GM23338 (cell line): Measurements from ENCODE around the gene SH3RF3. TPM values are rescaled to one million over a fixed set of nuclear protein-coding genes. Genes with fewer than 3 reads are reported as not detected.

ENCODE experiments used
- ATAC-seq: fragments of 200-7000 bp; cut with Tn5 transposase; 3 replicates; pipeline ENCODE4 v1.9.1; 2020
- DNase-seq: peaks from one replicate; pipeline ENCODE4 v3.0.0-alpha.2; 2015; ENCODE audit warnings: low spot score
- H2AFZ ChIP-seq: fragments of 200-600 bp; sonication (generic); 2 replicates; pipeline ENCODE4 v1.8.0; 2016; ENCODE audit warnings: antibody characterized with exemption, mild to moderate bottlenecking, moderate library complexity
- H3F3A ChIP-seq: fragments of 200-600 bp; sonication (generic); replicated peaks from 2 replicates; pipeline ENCODE4 v1.8.0; 2017; ENCODE audit warnings: antibody characterized with exemption, mixed run types, low read depth
- H3K27ac ChIP-seq: fragments of 200-600 bp; sonication (generic); 2 replicates; pipeline ENCODE4 v1.6.1; 2016; ENCODE audit warnings: low read depth
- H3K27me3 ChIP-seq: fragments of 200-600 bp; sonication (generic); 2 replicates; pipeline ENCODE4 v1.8.0; 2016; ENCODE audit warnings: mild to moderate bottlenecking, mixed run types, moderate library complexity; ENCODE audit not compliant: insufficient read depth
- H3K36me3 ChIP-seq: fragments of 200-600 bp; sonication (generic); 2 replicates; pipeline ENCODE4 v1.8.0; 2016; ENCODE audit warnings: mild to moderate bottlenecking; ENCODE audit not compliant: insufficient read depth
- H3K4me1 ChIP-seq: fragments of 200-600 bp; sonication (generic); 2 replicates; pipeline ENCODE4 v1.8.0; 2016; ENCODE audit warnings: mild to moderate bottlenecking, moderate library complexity; ENCODE audit not compliant: insufficient read depth
- H3K4me2 ChIP-seq: fragments of 200-600 bp; sonication (generic); 2 replicates; pipeline ENCODE4 v1.7.1; 2017; ENCODE audit warnings: mixed run types
- H3K4me3 ChIP-seq: fragments of 200-600 bp; sonication (generic); 2 replicates; pipeline ENCODE4 v1.6.1; 2016; ENCODE audit warnings: mixed run types
- H3K79me2 ChIP-seq: fragments of 200-600 bp; sonication (generic); replicated peaks from 2 replicates; pipeline ENCODE4 v1.8.0; 2017; ENCODE audit warnings: mild to moderate bottlenecking; ENCODE audit not compliant: insufficient read depth
- H3K9me2 ChIP-seq: fragments of 200-600 bp; sonication (generic); 2 replicates; pipeline ENCODE4 v1.8.0; 2017; ENCODE audit not compliant: insufficient read depth
- H4K20me1 ChIP-seq: fragments of 200-600 bp; sonication (generic); replicated peaks from 2 replicates; pipeline ENCODE4 v1.8.0; 2017; ENCODE audit warnings: mild to moderate bottlenecking; ENCODE audit not compliant: insufficient read depth
- H3K27ac Mint-ChIP-seq: 2 replicates; pipeline ENCODE4 v1.8.0; 2020; ENCODE audit warnings: inconsistent platforms, mild to moderate bottlenecking, moderate library complexity, mixed read lengths
- H3K27me3 Mint-ChIP-seq: 3 replicates; pipeline ENCODE4 v1.8.0; 2022; ENCODE audit warnings: low read depth, mild to moderate bottlenecking, moderate library complexity, mixed read lengths, inconsistent platforms; ENCODE audit not compliant: insufficient read depth, poor library complexity
- H3K36me3 Mint-ChIP-seq: 3 replicates; pipeline ENCODE4 v1.8.0; 2021; ENCODE audit warnings: low read depth, mild to moderate bottlenecking, inconsistent platforms, moderate library complexity, mixed read lengths
- H3K4me1 Mint-ChIP-seq: 3 replicates; pipeline ENCODE4 v1.8.0; 2020; ENCODE audit warnings: mild to moderate bottlenecking, inconsistent platforms, mixed read lengths
- H3K4me3 Mint-ChIP-seq: 3 replicates; pipeline ENCODE4 v1.8.0; 2021; ENCODE audit warnings: moderate library complexity, mild to moderate bottlenecking, inconsistent platforms, mixed read lengths
- H3K9me3 Mint-ChIP-seq: 3 replicates; pipeline ENCODE4 v1.8.0; 2020; ENCODE audit warnings: moderate library complexity, mild to moderate bottlenecking, inconsistent platforms, mixed read lengths
- CREB1 ChIP-seq: fragments of 250-450 bp; sonication (Bioruptor Pico); IDR thresholded peaks from 2 replicates; pipeline ENCODE4 v1.5.0; 2020; ENCODE audit warnings: low read depth, mild to moderate bottlenecking, moderate library complexity
- EZH2 ChIP-seq: fragments of 200-600 bp; sonication (generic); IDR thresholded peaks from one replicate; pipeline ENCODE4 v1.8.0; 2017; ENCODE audit warnings: antibody characterized with exemption, mild to moderate bottlenecking, low read depth; ENCODE audit not compliant: unreplicated experiment
- EZH2phosphoT487 ChIP-seq: fragments of 200-600 bp; sonication (generic); IDR thresholded peaks from one replicate; pipeline ENCODE4 v1.8.1; 2018; ENCODE audit warnings: antibody characterized with exemption; ENCODE audit not compliant: unreplicated experiment
- JUNB ChIP-seq: IDR thresholded peaks from one replicate; pipeline ENCODE4 v1.6.1; 2016; ENCODE audit warnings: antibody characterized with exemption; ENCODE audit not compliant: unreplicated experiment
- NANOG ChIP-seq: IDR thresholded peaks from 2 replicates; pipeline ENCODE4 v1.6.1; 2016; ENCODE audit warnings: antibody characterized with exemption, borderline replicate concordance
- STAT1 ChIP-seq: IDR thresholded peaks from one replicate; pipeline ENCODE4 v1.6.1; 2016; ENCODE audit warnings: antibody characterized with exemption; ENCODE audit not compliant: unreplicated experiment
- ZNF114 ChIP-seq: fragments of 250-450 bp; sonication (Bioruptor Pico); IDR thresholded peaks from 2 replicates; pipeline ENCODE4 v1.5.0; 2020; ENCODE audit warnings: mild to moderate bottlenecking, moderate library complexity
- ZNF331 ChIP-seq: fragments of 250-450 bp; sonication (Bioruptor Pico); IDR thresholded peaks from 2 replicates; pipeline ENCODE4 v1.5.0; 2020; ENCODE audit warnings: low read depth, mild to moderate bottlenecking, moderate library complexity
- polyA plus RNA-seq: library from polyadenylated mRNA; unstranded; fragments of >200 nt; fragmentation: Nextera tagmentation; extraction: Ambion mirVana; gene quantifications from 2 replicates; pipeline ENCODE4 v1.2.1, GENCODE V29; 2016
- total RNA-seq: library from RNA; depleted of rRNA; stranded (reverse); fragments of >200 nt; shearing (Covaris generic); gene quantifications from 2 replicates; pipeline ENCODE4 v1.2.3, GENCODE V29; 2014
- TF ChIP-seq, protein P1 (sequence below): fragments of 250-450 bp; sonication (Bioruptor Pico); IDR thresholded peaks from 2 replicates; pipeline ENCODE4 v1.5.0; 2020; ENCODE audit warnings: mild to moderate bottlenecking, moderate library complexity
- TF ChIP-seq, protein P2 (sequence below): IDR thresholded peaks from one replicate; pipeline ENCODE4 v1.6.1; 2018; ENCODE audit warnings: antibody characterized with exemption; ENCODE audit not compliant: unreplicated experiment
- TF ChIP-seq, protein P3 (sequence below): IDR thresholded peaks from 2 replicates; pipeline ENCODE4 v1.6.1; 2016; ENCODE audit warnings: antibody characterized with exemption

The SH3RF3 gene
- total and polyA plus RNA-seq, 2 experiments from 2014 or later: 0.11 to 0.63 TPM

DNA sequence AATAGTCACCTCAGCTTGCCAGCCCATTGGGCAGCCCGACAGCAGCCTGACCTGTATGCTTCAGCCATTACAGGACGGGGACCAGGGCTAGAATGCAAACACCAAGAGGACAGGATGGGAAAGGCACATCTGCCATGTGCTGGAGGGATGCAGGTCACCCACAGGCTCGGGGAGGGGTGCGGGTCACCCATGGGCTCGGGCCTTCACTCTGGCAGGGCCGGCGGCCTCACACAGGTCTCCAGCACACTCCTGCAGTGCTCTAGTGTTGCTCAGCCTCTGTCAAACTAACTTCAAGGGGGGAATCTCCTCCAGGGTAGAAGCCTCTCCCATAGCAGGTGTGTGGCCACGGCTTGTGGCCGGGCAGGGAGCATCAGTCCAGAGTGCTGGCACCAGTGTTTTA is 262.2 kb downstream of the SH3RF3 start:
- Mint-ChIP-seq H3K36me3 (no peaks in the 10 kb centered on the region), H3K4me1 (peaks cover 24% of the 10 kb centered on the region), H3K9me3 (no peaks in the 10 kb centered on the region), H3K27ac (no peak overlapping the region), H3K4me3 (no peak overlapping the region), H3K27me3 (peaks cover 3% of the 10 kb centered on the region)
- no peaks in the 10 kb centered on the region for H3K27me3 ChIP-seq
- no peak overlapping the region for H3K4me3 ChIP-seq
- no peaks in the 10 kb centered on the region for H3K36me3 ChIP-seq
- no peak for ATAC-seq
- DNase-seq: no peak
- no peak for TF ChIP-seq JUNB
- H2AFZ ChIP-seq: no peak overlapping the region
- no peaks in the 10 kb centered on the region for H3K9me2 ChIP-seq
- H3K4me1 ChIP-seq: peaks cover 7% of the 10 kb centered on the region
- H3F3A ChIP-seq: no peaks in the 10 kb centered on the region
- no peak overlapping the region for H3K27ac ChIP-seq
- H4K20me1 ChIP-seq: no peaks in the 10 kb centered on the region
- H3K79me2 ChIP-seq: no peaks in the 10 kb centered on the region
- no peak overlapping the region for H3K4me2 ChIP-seq

DNA sequence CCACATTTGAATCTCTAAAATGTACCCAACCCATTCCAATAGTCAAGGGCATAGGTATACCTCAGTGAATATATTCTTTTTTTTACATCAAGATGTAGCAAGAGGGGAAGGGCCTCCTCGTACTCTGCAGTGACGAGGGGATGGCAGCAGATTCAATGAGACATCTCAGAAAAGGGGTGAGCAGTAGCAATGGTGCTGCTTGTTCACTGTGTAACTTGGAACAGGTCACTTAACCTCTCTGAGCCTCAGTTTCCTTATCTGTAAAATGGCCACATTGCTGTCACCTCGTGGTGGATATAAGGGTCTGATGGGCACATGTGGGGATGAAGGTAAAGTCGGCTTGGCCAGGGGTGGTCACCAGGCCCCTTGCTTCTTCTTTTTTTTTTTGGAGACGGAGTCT is 263.1 kb downstream of the SH3RF3 start:
- Mint-ChIP-seq H3K27me3 (peaks cover 1% of the 10 kb centered on the region), H3K36me3 (no peaks in the 10 kb centered on the region), H3K9me3 (no peaks in the 10 kb centered on the region), H3K4me1 (peaks cover 27% of the 10 kb centered on the region), H3K4me3 (no peak overlapping the region), H3K27ac (no peak overlapping the region)
- Histone ChIP-seq H3F3A (no peaks in the 10 kb centered on the region), H3K27ac (no peak overlapping the region), H3K4me2 (no peak overlapping the region), H3K9me2 (no peaks in the 10 kb centered on the region), H4K20me1 (no peaks in the 10 kb centered on the region), H3K27me3 (no peaks in the 10 kb centered on the region), H3K4me1 (no peaks in the 10 kb centered on the region), H2AFZ (no peak overlapping the region), H3K4me3 (no peak overlapping the region), H3K79me2 (no peaks in the 10 kb centered on the region), H3K36me3 (no peaks in the 10 kb centered on the region)
- DNase-seq (no peak), ATAC-seq (no peak)
- TF ChIP-seq ZNF331: no peak
- TF ChIP-seq JUNB: no peak
- no peak for TF ChIP-seq CREB1
- TF ChIP-seq ZNF114: no peak
- TF ChIP-seq, protein P1, sequence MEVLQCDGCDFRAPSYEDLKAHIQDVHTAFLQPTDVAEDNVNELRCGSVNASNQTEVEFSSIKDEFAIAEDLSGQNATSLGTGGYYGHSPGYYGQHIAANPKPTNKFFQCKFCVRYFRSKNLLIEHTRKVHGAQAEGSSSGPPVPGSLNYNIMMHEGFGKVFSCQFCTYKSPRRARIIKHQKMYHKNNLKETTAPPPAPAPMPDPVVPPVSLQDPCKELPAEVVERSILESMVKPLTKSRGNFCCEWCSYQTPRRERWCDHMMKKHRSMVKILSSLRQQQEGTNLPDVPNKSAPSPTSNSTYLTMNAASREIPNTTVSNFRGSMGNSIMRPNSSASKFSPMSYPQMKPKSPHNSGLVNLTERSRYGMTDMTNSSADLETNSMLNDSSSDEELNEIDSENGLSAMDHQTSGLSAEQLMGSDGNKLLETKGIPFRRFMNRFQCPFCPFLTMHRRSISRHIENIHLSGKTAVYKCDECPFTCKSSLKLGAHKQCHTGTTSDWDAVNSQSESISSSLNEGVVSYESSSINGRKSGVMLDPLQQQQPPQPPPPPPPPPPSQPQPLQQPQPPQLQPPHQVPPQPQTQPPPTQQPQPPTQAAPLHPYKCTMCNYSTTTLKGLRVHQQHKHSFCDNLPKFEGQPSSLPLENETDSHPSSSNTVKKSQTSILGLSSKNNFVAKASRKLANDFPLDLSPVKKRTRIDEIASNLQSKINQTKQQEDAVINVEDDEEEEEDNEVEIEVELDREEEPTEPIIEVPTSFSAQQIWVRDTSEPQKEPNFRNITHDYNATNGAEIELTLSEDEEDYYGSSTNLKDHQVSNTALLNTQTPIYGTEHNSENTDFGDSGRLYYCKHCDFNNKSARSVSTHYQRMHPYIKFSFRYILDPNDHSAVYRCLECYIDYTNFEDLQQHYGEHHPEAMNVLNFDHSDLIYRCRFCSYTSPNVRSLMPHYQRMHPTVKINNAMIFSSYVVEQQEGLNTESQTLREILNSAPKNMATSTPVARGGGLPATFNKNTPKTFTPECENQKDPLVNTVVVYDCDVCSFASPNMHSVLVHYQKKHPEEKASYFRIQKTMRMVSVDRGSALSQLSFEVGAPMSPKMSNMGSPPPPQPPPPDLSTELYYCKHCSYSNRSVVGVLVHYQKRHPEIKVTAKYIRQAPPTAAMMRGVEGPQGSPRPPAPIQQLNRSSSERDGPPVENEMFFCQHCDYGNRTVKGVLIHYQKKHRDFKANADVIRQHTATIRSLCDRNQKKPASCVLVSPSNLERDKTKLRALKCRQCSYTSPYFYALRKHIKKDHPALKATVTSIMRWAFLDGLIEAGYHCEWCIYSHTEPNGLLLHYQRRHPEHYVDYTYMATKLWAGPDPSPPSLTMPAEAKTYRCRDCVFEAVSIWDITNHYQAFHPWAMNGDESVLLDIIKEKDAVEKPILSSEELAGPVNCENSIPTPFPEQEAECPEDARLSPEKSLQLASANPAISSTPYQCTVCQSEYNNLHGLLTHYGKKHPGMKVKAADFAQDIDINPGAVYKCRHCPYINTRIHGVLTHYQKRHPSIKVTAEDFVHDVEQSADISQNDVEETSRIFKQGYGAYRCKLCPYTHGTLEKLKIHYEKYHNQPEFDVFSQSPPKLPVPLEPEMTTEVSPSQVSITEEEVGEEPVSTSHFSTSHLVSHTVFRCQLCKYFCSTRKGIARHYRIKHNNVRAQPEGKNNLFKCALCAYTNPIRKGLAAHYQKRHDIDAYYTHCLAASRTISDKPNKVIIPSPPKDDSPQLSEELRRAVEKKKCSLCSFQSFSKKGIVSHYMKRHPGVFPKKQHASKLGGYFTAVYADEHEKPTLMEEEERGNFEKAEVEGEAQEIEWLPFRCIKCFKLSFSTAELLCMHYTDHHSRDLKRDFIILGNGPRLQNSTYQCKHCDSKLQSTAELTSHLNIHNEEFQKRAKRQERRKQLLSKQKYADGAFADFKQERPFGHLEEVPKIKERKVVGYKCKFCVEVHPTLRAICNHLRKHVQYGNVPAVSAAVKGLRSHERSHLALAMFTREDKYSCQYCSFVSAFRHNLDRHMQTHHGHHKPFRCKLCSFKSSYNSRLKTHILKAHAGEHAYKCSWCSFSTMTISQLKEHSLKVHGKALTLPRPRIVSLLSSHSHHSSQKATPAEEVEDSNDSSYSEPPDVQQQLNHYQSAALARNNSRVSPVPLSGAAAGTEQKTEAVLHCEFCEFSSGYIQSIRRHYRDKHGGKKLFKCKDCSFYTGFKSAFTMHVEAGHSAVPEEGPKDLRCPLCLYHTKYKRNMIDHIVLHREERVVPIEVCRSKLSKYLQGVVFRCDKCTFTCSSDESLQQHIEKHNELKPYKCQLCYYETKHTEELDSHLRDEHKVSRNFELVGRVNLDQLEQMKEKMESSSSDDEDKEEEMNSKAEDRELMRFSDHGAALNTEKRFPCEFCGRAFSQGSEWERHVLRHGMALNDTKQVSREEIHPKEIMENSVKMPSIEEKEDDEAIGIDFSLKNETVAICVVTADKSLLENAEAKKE (CRISPR knock-in tag): no peak
- TF ChIP-seq EZH2phosphoT487: no peak
- no peak for TF ChIP-seq EZH2
- TF ChIP-seq NANOG: no peak
- TF ChIP-seq, protein P2, sequence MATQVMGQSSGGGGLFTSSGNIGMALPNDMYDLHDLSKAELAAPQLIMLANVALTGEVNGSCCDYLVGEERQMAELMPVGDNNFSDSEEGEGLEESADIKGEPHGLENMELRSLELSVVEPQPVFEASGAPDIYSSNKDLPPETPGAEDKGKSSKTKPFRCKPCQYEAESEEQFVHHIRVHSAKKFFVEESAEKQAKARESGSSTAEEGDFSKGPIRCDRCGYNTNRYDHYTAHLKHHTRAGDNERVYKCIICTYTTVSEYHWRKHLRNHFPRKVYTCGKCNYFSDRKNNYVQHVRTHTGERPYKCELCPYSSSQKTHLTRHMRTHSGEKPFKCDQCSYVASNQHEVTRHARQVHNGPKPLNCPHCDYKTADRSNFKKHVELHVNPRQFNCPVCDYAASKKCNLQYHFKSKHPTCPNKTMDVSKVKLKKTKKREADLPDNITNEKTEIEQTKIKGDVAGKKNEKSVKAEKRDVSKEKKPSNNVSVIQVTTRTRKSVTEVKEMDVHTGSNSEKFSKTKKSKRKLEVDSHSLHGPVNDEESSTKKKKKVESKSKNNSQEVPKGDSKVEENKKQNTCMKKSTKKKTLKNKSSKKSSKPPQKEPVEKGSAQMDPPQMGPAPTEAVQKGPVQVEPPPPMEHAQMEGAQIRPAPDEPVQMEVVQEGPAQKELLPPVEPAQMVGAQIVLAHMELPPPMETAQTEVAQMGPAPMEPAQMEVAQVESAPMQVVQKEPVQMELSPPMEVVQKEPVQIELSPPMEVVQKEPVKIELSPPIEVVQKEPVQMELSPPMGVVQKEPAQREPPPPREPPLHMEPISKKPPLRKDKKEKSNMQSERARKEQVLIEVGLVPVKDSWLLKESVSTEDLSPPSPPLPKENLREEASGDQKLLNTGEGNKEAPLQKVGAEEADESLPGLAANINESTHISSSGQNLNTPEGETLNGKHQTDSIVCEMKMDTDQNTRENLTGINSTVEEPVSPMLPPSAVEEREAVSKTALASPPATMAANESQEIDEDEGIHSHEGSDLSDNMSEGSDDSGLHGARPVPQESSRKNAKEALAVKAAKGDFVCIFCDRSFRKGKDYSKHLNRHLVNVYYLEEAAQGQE: no peak
- no peak for TF ChIP-seq STAT1
- TF ChIP-seq, protein P3, sequence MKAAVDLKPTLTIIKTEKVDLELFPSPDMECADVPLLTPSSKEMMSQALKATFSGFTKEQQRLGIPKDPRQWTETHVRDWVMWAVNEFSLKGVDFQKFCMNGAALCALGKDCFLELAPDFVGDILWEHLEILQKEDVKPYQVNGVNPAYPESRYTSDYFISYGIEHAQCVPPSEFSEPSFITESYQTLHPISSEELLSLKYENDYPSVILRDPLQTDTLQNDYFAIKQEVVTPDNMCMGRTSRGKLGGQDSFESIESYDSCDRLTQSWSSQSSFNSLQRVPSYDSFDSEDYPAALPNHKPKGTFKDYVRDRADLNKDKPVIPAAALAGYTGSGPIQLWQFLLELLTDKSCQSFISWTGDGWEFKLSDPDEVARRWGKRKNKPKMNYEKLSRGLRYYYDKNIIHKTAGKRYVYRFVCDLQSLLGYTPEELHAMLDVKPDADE: no peak
